Right renal pelvis (tissue), 4 donors: ENCODE results near the gene RNF130. TPM values are rescaled to one million over a fixed set of nuclear protein-coding genes. Genes with fewer than 3 reads are reported as not detected.

Experiments
- DNase-seq, 4 donors: peaks; one replicate each; pipeline ENCODE4 v3.0.0-alpha.2; 2013; ENCODE audit warnings: low read depth in 4 of 4, low spot score in 3 of 4, missing footprints in 1 of 4
- polyA plus RNA-seq, 4 donors: library from polyadenylated mRNA; unstranded; fragments of 120-200 nt; gene quantifications; one replicate each; pipeline ENCODE4 v1.2.1, GENCODE V29; 2013; ENCODE audit not compliant: insufficient read length in 4 of 4

Gene RNF130
- polyA plus RNA-seq, 4 donors, result 66.1 to 81.4 (median 80.3) TPM

GRCh38 chr5:179930788-179931473, 140.6 kb downstream of the RNF130 start:
- no peak for DNase-seq

GRCh38 chr5:179927824-179928223, 143.7 kb downstream of the RNF130 start:
- no peak for DNase-seq

DNA sequence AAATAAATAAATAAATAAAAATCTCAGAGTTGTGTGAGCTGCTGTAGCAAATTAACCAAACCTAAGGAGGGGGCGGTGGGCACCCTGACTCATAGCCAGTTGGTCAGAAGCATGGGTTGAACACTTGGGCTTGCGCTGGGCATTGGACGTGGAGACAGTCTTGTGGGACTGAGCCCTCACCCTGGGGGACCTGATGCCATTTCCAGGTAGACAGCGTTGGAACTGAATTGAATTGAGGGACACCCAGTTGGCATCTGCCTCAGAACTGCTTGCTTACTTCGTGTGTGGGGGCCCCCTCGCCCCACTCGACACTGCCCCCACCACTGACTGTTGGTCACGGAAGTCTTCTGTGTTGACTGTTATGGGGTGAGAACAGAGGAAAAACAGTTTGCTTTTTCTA, 144.9 kb downstream of the RNF130 start:
- no peak for DNase-seq

GRCh38 chr5:179923436-179923835, 148.1 kb downstream of the RNF130 start:
- no peak for DNase-seq

DNA sequence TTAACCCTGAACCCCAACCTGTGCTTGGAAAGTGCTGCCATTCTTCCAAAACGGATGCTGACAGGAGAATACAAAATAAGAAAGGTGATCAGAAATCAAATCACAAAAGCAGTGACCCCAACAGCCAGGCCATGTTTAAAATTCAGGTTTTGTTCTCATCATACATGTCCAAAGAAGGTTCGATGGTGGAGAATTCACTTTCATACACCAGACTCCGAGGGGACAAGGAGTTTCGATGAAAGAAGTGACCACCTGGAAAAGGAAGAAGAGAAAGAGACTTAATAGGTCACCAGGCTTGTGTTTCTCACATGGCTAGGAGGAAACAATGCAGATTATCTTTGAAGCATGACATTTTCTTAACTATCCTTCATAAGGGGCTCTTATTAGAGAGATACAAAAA, 151.4 kb downstream of the RNF130 start:
- DNase-seq, result no peak

GRCh38 chr5:179919487-179920060, 152.0 kb downstream of the RNF130 start:
- DNase-seq, result no peak

DNA sequence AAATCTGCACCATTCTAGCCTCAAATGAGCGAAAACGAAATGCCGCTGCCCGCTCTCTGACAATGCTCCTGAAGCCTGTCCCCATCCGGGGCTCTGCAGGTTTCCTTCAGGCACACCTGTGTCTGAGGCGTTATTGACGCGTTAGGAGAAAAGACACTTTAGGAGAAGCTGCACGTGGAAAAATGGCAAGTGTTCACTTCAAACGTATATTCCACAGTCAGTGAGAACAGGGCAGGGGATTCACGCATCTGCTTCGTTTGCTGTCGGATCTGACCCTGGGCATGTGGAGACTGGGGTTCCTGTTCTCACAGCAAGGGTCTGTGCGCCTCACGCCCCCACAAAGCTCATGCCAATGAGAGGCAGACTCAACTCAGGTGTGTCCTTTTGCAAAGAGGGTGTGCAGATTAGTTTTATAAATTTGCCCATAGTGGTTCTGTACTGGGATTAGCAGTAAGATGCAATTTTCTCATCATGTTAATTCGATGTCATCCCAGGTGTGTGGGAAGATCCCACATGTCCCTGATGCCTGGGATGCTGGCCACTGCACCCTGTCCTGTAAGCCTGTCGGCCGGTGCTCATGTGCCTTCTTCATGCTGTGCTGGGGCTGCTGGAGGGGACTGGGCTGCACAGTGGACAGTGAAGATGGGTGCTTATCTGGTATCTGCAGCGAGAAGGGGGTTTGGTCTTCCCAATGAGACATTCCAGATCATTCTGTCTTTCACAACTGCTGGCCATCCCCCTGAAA, 152.6 kb downstream of the RNF130 start:
- no peak for DNase-seq

DNA sequence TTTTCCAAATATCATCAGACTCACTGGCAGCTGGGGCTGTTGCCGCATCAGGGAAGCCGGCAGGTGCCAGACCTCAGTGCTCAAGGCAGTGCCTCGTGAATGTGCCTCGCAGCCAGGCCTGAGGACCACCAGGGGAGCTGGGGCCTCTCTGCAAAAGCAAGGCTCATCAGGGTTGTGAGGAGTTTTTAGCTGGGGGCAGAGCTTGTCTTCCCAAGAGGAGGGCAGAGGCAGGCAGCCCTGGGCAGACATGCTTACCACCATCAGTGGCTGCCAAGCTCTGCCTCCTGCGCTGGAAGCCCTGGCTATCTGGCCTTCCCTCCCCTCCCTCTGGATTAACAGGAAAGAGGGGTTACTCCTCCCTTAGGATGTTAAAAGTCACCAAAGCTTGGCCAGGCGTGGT, 155.0 kb downstream of the RNF130 start:
- no peak for DNase-seq

- DNase-seq, result no peak
Observed at GRCh38 chr5:179915406-179915935, 156.1 kb downstream of the RNF130 start.

GRCh38 chr5:179914032-179914755, 157.4 kb downstream of the RNF130 start:
- no peak for DNase-seq

GRCh38 chr5:179913461-179913860, 158.1 kb downstream of the RNF130 start:
- no peak for DNase-seq

DNA sequence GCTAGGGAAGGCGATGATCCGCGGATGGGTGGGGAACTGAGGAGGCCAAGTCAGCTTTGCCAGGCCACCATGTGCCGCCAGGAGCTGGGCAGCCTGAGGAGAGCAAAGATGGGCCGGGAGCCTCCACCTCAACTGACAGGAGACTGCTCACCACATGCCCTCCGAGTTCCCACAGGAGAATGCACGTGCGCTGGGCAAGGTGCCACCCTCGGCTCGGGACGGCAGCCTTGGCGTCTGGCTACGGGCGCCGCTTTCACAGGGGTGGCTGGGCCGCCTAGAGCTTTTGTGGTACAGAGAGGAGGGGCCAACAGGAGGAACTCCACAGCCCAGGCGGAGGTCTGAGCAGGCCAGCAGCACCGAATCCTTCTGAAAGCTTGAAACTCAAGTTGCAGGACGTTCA, 158.6 kb downstream of the RNF130 start:
- no peak for DNase-seq

DNA sequence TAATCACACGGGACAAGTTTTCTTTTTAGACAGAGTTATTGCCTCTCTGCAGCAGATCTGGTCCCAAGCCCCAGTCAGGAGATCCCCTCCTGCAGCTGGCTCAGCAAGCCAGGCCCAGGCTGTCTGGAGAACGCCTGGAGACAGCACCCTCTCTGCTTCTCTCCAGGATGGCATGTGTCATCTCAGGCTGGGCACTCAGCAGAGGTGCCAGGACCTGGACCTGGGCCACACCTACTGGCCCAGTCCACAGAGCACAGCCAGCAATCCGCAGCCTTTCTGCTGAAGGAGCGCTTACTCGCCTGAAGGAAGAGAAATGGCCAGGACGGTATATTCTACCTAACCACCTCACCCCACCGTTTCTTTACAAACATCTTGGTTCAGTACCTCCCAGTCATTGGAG, 159.2 kb downstream of the RNF130 start:
- no peak for DNase-seq

DNA sequence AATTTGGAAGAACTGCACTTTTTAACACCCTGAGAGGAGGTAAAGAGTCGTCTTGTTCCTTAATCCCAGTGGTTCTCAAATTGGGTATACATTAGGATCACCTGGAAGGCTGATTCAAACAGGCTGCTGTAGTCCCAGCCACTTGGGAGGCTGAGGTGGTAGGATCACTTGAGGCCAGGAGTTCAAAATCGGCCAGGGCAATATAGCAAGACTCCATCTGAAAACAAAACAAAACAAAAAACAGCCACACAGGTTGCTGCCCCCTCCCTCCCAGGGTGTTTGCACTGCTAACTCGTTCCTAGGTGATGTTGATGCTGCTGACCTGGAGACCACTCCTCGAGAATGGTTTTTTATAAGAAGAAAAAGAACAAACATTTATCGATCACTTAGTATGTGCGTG, 162.3 kb downstream of the RNF130 start:
- no peak for DNase-seq

GRCh38 chr5:179908528-179908927, 163.0 kb downstream of the RNF130 start:
- no peak for DNase-seq

DNA sequence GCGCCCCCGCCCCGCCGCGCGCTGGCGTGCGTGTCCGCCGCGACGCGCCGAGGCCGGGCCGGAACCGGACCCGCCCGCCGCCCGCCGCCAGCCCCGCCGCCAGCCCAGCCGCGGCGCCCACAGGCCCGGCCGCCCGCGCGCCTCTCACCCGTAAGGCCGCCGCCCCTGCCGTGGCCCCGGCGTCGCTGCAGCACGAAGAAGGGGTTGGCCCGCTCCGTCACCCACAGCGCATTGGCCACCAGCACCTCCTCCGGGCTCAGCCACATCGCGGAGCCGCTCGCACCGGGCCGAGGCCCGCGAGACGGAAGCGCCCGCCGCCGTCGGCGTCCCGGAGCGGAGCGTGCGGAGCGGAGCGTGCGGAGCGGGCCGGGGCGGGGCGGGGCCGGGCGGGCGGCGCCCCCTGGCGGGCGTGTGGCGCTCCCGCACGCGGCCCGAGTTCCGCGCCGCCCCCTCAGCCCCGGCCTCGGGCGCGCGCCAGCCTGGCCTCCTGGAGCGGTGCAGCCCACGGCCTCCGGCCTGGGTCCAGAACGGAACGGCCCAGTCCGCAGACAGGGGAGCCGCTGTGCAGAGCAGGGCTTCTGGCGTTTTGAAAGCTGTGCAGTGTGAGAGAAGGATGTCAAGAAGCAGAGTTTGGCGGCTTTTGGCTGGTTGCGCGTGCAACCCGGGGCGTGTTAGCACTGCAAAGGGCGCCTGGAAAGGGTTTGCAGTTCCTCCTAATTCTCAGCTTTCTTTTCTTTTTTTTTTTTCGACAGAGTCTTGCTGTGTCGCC, 163.8 kb downstream of the RNF130 start, which contains the start of gene TBC1D9B:
TSS of gene TBC1D9B (minus strand) at position 342 of the 769 bp plus-strand sequence. CDS start at position 266, 76 bp downstream.
- peak; percentile 52 to 57 (median 53) for DNase-seq

GRCh38 chr5:179906795-179907555, 164.6 kb downstream of the RNF130 start:
- peak in 1 of 4 donors; percentile 5 for DNase-seq

- no peak for DNase-seq
Observed at GRCh38 chr5:179906294-179906794, 165.2 kb downstream of the RNF130 start.

- no peak for DNase-seq
Observed at GRCh38 chr5:179905161-179905560, 166.4 kb downstream of the RNF130 start.
